Inflammatory macrophage (primary cell): ENCODE results near the gene SH3BP1.
"Not testable (repeated sequence)": the region's sequence is repeated elsewhere in the genome, so short reads cannot be mapped to it uniquely, and the experiment has no call there.

ENCODE experiments used
- DNase-seq, 2 donors: peaks; one replicate each; pipeline ENCODE4 v3.0.0-alpha.2; 2020 to 2022
- total RNA-seq, 18 experiments: gene quantifications; one replicate each; lab custom pipeline; 2026; ENCODE audit warnings: mixed read lengths in 6 of 18, inconsistent platforms in 2 of 18; lab: John Stamatoyannopoulos, UW

The SH3BP1 gene, protein sequence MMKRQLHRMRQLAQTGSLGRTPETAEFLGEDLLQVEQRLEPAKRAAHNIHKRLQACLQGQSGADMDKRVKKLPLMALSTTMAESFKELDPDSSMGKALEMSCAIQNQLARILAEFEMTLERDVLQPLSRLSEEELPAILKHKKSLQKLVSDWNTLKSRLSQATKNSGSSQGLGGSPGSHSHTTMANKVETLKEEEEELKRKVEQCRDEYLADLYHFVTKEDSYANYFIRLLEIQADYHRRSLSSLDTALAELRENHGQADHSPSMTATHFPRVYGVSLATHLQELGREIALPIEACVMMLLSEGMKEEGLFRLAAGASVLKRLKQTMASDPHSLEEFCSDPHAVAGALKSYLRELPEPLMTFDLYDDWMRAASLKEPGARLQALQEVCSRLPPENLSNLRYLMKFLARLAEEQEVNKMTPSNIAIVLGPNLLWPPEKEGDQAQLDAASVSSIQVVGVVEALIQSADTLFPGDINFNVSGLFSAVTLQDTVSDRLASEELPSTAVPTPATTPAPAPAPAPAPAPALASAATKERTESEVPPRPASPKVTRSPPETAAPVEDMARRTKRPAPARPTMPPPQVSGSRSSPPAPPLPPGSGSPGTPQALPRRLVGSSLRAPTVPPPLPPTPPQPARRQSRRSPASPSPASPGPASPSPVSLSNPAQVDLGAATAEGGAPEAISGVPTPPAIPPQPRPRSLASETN
- 5.3 to 29.8 (median 16.6) reads per million in 18 experiments for total RNA-seq

DNA sequence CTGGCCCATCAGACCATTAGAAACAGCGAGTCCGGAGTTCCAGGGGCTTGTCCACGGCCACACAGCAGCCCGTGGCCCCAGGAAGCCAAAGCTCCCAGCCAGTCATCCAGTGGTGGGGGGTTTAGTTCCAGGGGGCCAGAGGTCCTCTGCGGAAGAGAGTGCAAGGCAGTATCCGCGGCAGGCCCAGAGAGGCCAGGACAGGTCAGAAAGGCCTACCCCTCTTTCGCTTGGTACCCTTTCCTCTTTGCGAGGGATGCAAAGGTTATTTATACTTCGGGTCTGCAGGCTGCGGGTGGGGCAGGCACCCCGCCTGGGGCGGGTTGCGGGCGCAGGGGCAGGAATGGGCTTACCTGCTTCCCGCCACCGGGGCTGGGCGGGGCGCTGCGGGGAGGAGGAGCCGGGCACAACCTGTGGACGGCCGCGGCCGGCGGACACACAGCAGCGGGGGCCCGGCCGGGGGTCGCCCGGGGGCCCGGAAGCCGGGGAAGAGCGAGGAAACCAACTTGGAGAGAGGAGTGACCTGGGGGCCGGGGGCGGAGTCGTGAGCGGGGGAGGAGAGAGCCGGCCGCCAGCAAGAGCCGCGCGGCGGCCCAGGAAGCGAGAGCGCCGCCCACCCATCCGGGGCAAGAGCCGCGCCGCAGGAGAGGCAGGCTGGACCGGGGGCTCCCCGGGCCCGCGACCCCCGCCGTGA is at the start of gene SH3BP1:
TSS of gene SH3BP1 (plus strand) at position 600 of the 691 bp plus-strand sequence. CDS start 119 bp downstream, outside the sequence.
- peak; percentile 24 to 68 for DNase-seq

DNA sequence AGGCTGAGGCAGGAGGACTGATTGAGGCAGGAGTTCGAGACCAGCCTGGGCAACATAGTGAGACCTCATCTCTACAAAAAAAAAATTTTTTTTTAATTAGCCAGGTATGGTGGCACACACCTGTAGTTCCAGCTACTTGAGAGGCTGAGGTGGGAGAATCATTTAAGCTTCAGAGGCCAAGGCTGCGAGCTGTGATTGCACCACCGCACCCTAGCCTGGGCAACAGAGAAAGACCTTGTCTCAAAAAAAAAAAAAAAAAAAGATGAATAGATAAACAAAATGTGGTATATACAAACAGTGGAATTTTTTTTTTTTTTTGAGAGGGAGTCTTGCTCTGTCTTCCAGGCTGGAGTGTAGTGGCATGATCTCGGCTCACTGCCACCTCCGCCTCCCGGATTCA is 48.4 kb upstream of the SH3BP1 start:
- DNase-seq: not testable (repeated sequence)

DNA sequence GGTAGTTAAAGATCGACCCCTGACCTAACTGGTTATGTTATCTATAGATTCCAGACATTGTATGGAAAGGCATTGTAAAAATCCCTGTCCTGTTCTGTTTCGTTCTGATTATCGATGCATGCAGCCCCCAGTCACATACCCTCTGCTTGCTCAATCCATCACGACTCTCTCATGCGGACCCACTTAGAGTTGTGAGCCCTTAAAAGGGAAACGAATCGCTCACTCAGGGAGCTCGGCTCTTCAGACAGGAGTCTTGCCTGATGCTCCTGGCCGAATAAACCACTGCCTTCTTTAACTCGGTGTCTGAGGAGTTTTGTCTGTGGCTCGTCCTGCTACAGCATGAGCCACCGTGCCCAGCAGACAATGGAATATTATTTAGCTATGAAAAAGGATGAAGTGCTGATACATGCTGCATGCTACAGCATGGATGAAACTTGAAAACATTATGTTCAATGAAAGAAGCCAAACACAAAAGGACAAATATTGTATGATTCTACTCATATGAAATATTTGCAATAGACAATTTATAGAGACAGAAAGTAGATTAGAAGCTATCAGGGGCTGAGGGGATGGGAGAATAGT is 47.6 kb upstream of the SH3BP1 start:
- no peak for DNase-seq

DNA sequence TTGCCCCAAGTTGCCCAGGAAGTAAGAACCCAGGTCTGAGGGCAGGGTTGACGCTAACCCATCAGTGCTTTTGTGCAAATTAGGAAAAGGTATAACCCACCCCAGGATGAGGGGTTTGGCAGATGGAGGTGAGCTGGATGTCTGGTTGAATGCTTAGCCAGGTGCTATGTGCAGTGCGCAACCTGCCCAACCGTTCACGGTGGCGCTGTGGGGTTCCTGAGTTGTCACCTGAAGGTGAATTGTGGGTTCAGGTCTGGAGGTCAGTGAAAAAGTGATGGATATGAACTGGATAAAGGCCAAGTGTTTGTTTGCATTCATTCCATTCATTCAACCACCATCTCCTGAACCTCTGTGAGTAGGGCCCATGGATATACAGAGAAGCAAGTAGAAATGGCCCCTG is 45.2 kb upstream of the SH3BP1 start:
- no peak for DNase-seq

DNA sequence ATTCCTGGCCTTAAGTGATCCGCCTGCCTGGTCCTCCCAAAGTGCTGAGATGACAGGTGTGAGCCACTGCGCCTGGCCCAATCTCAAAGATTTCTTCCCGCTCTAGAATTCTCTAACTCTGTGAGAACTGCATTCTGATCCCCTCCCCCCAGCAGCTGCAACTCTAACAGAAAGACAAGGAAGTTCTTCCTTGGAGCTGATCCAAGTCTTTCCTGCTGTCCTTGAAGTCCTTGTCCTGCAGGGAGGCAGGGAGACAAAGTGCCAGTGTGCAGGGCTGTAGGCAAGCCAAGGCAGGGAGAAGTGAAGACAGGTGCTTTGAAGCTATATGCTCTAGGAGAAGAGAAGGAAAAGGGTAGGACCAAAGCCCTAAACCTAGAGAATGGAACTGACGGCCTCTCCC is 40.3 kb upstream of the SH3BP1 start:
- no peak for DNase-seq

DNA sequence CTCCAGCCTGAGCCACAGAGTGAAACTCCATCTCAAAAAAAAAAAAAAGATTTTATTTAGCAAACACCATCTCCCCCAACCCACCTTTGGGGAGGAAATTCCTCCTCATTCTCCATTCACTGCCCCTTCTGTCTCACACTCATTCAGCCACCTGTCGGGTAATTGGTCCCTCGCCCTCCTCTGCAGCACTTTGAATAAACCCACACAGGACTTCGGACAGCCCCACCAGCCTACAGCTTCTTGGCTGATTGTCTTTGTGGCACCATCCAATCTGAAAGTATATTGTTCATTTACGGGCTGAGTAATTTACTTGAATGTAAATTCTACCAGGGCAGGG is 38.3 kb upstream of the SH3BP1 start:
- no peak for DNase-seq

DNA sequence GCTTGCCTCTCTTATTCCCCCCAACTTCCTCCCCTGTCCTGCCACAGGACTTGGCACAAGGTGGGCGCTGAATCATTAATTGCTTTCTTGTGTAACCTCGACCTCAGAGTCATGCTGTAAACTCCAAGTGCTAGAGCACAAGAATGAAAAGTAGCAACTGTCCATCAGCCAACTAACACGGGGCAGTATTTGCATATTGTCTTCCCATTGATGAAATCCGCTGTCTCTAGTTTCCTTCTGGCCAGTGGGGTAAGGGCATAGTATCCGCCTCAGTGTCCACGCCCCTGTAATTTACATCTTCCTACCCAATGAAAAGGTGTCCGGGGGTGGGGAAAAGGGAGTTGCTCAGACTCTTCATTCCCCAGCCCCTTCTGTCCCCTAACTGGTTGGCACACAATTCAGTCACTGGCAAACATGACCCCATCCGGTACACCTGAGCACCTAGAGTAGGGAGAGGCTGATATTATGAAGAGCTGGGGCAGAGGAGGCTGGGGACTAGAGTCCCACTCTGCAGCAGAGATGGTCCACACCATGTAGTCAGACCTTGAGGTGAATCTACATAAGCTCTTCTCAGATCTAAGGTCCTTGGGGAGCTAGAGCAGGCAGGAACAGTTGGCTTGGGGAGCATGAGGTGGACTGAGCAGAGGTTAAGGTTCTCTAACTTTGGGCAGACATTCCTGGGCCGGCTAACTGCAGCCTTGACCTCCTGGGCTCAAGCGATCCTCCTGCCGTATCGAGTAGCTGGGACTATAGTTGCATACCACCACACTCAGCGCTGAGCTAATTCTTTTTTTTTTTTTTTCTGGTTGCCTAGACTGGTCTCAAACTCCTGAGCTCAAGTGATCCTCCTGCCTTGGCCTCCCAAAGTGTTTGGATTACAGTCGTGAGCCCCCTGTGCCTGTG is 37.7 kb upstream of the SH3BP1 start:
- DNase-seq: peak; percentile 37 to 48

DNA sequence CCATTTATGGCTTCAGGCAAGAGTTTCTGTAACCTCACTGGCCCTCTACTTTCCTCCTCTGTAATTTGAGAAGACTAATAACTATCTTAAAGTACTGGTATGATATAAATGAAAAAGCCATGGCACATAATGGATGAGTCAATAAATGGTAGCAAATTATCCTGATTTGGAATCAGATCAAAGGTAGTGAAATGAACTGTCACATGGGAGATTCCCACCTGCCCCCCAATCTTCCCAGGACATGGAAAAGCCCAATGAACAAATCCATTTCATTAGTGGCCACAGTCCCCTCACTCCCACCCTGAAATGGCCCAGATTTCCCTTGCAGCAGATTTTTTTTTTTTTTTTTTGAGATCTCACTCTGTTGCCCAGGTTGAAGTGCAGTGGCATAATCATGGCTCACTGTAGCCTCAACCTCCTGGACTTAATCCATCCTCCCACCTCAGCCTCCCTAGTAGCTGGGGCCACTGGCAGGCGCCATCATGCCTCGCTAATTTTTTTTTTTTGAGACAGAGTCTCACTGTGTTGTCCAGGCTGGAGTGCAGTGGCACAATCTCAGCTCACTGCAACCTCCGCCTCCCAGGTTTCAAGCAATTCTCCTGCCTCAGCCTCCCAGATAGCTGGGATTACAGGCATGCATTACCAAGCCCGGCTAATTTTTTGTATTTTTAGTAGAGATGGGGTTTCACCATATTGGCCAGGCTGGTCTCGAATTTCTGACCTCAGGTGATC is 36.8 kb upstream of the SH3BP1 start:
- not testable (repeated sequence) for DNase-seq

DNA sequence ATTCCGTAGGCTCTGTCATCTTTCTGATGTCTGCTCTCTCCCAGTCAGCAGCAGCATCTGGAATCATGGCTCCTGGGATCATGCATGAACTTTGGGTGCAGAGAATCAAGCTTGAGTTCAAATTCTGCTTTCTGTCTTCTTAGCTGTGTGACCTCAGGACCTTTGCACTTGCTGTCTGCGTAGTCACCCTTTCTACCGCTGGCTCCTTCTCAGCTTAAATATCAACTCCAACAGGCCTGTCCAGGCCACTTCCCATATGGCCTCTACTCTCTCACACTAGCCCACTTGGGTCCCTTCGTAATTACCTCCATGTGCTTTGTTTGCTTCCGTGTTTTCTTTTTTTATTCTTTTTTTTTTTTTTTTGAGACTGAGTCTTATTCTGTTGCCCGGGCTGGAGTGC is 35.4 kb upstream of the SH3BP1 start:
- DNase-seq: no peak

DNA sequence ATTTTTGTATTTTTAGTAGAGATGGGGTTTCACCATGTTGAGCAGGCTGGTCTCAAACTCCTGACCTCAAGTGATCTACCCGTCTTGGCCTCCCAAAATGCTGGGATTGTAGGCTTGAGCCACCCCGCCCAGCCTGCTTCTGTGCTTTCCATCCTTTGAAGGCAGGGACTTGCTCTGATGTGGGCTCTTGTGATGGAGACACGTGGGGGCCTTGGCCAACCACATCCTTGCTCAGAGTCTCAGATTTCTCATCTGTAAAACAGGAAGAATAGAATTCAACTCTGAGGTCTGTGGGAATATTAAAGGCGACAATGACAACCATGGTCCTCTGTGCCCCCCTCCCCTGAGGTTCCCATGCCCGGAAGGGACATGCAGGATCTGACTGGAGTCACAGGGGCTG is 34.6 kb upstream of the SH3BP1 start:
- peak; percentile 56 to 73 for DNase-seq

DNA sequence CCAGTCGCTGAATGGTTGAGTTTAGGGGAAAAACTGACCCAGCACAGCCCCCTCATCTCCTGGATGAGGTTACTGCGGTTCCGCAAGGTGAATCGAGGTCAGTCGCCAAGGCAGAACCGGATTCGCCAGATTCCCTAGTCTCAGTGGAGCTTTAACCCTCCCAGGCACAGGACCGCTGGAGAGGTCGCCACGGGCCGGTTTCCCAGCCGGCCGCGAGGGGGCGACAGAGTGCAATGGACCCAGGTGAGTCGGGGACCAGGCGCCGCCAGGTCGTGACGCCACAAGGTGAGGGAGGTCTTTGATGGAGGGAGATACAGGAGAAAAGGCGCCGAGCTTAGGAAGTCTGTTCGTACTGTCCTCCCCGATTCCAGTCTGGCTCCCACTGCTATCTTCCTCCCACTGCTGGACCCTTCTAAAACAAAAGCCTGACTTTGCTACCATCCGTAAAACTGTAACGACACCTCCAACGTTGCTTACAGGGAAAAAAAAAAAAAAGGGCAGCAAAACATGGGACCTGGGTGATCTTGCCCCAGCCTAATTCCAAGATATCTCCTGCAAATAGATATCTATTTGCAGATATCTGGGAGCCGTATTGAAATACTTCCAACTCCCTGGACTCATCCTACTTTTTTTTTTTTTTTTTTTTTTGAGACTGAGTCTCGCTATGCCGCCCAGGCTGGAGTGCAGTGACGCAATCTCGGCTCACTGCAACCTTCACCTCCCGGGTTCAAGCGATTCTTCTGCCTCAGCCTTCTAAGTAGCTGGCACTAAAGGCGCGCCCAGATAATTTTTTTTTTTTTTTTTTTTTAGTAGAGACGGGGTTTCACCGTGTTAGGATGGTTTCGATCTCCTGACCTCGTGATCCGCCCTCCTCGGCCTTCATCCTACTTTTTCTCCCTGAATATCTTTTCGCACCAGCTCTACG is 32.2 kb upstream of the SH3BP1 start:
- peak; percentile 44 to 56 for DNase-seq

DNA sequence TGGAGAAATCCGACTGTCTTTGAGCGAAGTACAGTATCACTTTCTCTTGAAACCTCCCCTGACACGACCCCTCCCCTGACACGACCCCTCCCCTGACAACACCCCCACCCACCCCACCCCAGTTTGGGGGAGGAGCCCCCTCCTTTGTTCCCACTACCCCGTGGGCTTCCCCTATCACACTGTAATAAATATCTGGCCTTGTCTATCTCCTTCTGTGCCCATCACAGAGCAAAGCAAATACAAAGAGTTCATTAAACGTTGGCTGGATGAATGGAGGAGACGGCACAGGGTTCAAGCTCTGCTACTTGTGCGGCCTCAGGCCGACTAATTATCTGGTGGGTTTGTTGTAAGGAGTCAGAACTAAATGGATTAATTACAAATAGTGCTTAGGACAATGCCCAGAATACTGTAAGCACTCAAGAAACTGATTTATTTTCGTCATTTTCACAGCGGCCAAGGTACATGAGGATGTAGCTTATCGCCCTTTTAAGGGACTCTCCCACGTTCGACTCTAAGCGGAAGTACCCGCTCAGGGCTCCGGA is 31.5 kb upstream of the SH3BP1 start:
- no peak for DNase-seq

DNA sequence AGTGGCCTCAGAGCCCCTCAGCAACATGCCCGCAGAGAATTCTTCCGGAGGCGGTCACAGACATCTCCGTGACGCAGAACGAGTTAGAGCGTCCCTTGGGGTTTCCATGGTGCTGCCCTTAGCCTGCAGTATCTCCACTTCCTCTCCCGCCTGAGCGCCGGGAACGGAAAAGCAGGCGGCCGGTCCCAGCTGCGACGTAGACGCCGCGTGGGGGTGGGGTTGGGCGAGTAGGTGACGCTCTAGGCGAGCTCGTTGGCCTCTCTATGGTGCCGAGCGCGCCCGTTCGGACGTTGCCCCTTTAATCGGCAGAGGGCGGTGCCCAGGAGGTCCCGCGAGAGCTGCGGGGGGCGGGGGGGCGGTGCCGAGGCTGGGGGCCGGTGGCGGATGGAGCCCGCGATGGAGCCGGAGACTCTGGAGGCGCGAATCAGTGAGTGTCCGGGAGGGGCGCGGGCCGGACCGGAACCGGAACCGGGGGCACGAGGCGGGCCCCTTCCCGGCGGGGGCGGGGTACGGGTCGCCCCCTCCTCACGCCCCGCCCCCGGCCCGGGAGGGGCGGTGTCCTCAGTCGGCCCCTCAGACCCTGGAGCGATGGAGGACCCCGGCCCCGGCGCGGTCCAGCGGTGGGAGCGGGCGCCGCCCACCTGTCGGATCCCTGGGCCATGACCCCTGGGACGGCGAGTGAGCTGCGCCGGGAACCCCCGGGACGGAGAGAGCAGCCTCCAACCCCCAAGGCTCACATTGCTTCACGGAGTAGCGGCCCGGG is 30.8 kb upstream of the SH3BP1 start, which contains the start of gene GGA1:
TSS of gene GGA1 (plus strand) at position 358 of the 763 bp plus-strand sequence. CDS start at position 385, 27 bp downstream.
- peak; percentile 99 to 100 for DNase-seq

DNA sequence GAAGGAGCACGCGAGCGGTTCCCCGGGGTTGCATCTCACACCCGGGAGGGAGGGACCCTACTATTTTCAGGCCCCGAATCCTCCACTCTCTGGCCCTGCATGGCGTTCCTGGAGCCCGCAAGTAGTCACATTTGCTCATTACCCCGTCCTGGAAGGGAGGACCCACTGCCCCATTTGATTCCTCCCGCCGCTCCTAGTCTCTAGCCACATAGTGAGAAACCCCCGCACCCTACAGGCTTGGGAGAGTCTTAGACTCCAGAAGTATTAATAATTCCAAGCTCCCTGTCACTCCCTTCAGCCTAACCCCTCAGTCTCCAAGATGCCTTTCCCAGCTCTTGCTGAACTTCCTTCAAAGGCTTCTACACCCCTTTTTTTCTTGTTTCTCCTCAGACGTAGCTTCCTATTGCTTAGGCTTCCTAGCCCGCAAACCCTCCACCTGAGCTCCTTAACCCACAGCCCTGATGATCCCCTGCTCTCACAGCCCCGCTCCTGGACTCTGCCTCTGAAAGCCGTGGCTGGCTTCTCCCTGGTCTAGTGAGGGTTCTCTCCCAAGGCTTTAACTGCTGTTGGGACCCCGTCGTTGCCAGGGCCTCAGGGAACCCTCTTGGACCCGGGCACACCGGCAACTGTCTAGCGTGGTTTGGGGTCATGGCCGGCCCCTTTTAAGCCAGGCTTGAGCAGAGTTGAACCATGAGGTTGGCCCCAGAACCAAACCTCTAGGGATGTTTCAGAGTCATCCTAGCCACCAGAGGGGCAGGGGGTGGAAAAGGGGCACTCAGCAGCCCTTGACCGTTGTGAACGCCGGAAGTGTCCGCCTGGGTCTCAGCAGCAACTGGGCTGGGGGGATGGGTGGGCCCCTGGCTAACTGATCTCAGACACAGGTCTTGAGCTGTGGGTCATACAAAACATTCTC is 30.0 kb upstream of the SH3BP1 start:
- peak in 1 of 2 donors; percentile 10 for DNase-seq

DNA sequence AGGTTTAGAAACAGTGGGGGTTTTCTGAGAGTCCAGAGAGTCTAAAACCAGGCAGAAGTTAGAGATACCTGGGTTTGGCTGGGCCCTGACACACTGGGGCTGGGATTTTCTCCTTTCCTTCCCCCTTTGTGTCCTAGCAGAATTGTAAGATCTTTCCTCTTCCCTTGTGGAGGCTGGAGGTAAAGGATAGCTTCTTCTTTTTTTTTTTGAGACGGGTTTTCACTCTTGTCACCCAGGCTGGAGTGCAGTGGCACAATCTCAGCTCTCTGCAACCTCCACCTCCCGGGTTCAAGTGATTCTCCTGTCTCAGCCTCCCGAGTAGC is 29.4 kb upstream of the SH3BP1 start:
- DNase-seq: peak; percentile 42 to 44

DNA sequence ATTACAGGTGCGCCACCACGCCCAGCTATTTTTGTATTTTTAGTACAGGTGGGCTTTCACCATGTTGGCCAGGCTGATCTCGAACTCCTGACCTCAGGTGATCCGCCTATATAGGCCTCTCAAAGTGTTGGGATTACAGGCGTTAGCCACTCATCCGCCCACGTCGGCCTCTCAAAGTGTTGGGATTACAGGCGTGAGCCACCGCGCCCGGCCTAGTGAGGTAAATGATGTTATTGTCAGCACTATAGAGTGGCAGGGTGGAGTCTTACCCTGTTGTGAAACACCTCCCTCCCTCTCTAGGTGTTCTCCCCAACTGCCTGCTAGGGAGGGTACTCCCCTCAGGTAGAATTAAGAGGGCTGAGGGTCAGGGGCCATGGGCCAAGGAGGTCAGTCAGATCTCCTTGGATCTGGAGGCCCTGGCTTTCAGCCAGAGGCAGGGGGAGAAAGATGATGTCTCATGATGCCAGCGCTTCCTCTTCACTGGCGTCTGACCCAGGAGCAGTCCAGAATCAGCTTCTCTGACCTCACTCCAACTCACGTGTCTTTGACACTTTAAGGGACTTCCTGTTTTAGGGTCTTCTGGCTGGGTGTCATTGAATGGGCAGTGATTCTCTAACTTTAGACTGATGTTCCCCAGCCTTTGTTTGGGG is 28.9 kb upstream of the SH3BP1 start:
- DNase-seq: peak; percentile 96 to 97

DNA sequence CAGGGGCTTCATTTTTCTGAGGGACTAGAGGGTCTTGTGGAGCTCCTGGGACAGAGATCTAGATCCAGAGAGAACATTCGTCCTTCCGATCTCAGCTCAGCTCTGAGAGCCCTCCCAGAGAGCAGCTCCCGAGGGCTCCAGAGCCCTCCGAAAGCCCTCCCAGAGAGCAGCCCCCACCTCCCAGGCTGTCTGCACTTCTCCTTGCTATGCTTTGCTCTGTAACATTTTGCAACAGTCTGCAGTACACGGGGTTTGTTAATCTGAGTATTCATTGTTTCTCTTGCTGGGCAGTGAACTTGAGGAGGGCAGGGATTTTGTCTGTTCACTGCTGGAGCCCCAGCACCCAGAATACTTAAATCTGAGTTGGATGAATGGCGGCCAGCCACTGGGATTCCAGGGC is 28.3 kb upstream of the SH3BP1 start:
- DNase-seq: peak; percentile 62 to 70
